SH-SY5Y (cell line): ENCODE measurements around the gene ROPN1L.

Experiments
- GATA2 ChIP-seq: IDR thresholded peaks from 2 replicates; pipeline ENCODE4 v1.6.1; 2011; ENCODE audit warnings: mild to moderate bottlenecking, low read depth, low read length
- GATA3 ChIP-seq: IDR thresholded peaks from 2 replicates; pipeline ENCODE4 v1.6.1; 2011; ENCODE audit warnings: low read depth, mild to moderate bottlenecking, low read length, moderate library complexity

Gene ROPN1L

GRCh38 chr5:10506535-10506934, 64.9 kb downstream of the ROPN1L start:
- TF ChIP-seq GATA3 (no peak), GATA2 (no peak)

- TF ChIP-seq GATA2 = no peak
- TF ChIP-seq GATA3 = no peak
These were observed 66.0 kb downstream of the ROPN1L start for GRCh38 chr5:10507575-10508096.

GRCh38 chr5:10509575-10509974, 67.9 kb downstream of the ROPN1L start:
- TF ChIP-seq GATA3 (no peak), GATA2 (no peak)

- TF ChIP-seq GATA3 (no peak), GATA2 (no peak)
These were observed 70.3 kb downstream of the ROPN1L start for GRCh38 chr5:10511741-10512640.

- TF ChIP-seq GATA2 (no peak), GATA3 (no peak)
These were observed 72.1 kb downstream of the ROPN1L start for GRCh38 chr5:10513501-10514442.
